Activated CD4-positive, alpha-beta T cell treated with anti-CD3 and anti-CD28 coated beads, Interleukin-10, Interleukin-2, amounts not matched to agents 100 ng/mL and 50 ng/mL, durations not matched to agents 16 hours and 8 hours (primary cell): ENCODE results near the gene CASD1.

Source experiments
- DNase-seq: peaks from one replicate; pipeline ENCODE4 v3.0.0-alpha.2; 2020

CASD1 gene

GRCh38 chr7:94513565-94513860 lies 3.9 kb downstream of the CASD1 start:
- DNase-seq = no peak

GRCh38 chr7:94514140-94514889 lies 4.7 kb downstream of the CASD1 start:
- no peak for DNase-seq

GRCh38 chr7:94514917-94515316 lies 5.3 kb downstream of the CASD1 start:
- no peak for DNase-seq

- DNase-seq = no peak
Observed at GRCh38 chr7:94525923-94526322, 16.3 kb downstream of the CASD1 start.

- no peak for DNase-seq
Observed at GRCh38 chr7:94529516-94529915, 19.9 kb downstream of the CASD1 start.

GRCh38 chr7:94530109-94530508 lies 20.5 kb downstream of the CASD1 start:
- no peak for DNase-seq

GRCh38 chr7:94532676-94533075 lies 23.1 kb downstream of the CASD1 start:
- no peak for DNase-seq

- no peak for DNase-seq
Observed at GRCh38 chr7:94540428-94540827, 30.8 kb downstream of the CASD1 start.

- DNase-seq = no peak
Observed at GRCh38 chr7:94547126-94547525, 37.5 kb downstream of the CASD1 start.

- no peak for DNase-seq
Observed at GRCh38 chr7:94556028-94556427, 46.4 kb downstream of the CASD1 start.

GRCh38 chr7:94557215-94557614 lies 47.6 kb downstream of the CASD1 start:
- DNase-seq = no peak

GRCh38 chr7:94559972-94560371 lies 50.4 kb downstream of the CASD1 start:
- DNase-seq = no peak

GRCh38 chr7:94561841-94562514 lies 52.4 kb downstream of the CASD1 start:
- no peak for DNase-seq

GRCh38 chr7:94562525-94562924 lies 52.9 kb downstream of the CASD1 start:
- no peak for DNase-seq

GRCh38 chr7:94565247-94565894 lies 55.8 kb downstream of the CASD1 start:
- no peak for DNase-seq

GRCh38 chr7:94567396-94567795 lies 57.8 kb downstream of the CASD1 start:
- no peak for DNase-seq

- no peak for DNase-seq
Observed at GRCh38 chr7:94571816-94572215, 62.2 kb downstream of the CASD1 start.

GRCh38 chr7:94575646-94576045 lies 66.0 kb downstream of the CASD1 start:
- DNase-seq = no peak

- no peak for DNase-seq
Observed at GRCh38 chr7:94576316-94576715, 66.7 kb downstream of the CASD1 start.

- DNase-seq = no peak
Observed at GRCh38 chr7:94577357-94577756, 67.7 kb downstream of the CASD1 start.

- no peak for DNase-seq
Observed at GRCh38 chr7:94578614-94579013, 69.0 kb downstream of the CASD1 start.

- peak; percentile 24 for DNase-seq
Observed at GRCh38 chr7:94579470-94579869, 69.9 kb downstream of the CASD1 start.

- peak; percentile 59 for DNase-seq
Observed at GRCh38 chr7:94580601-94581000, 71.0 kb downstream of the CASD1 start.

- no peak for DNase-seq
Observed at GRCh38 chr7:94584113-94584512, 74.5 kb downstream of the CASD1 start.
